OCI-M1 (cell line): ENCODE data around the gene LRRC45.

Source experiments
- DNase-seq: peaks from one replicate; lab custom pipeline; 2025; lab: John Stamatoyannopoulos, UW

The LRRC45 gene

DNA sequence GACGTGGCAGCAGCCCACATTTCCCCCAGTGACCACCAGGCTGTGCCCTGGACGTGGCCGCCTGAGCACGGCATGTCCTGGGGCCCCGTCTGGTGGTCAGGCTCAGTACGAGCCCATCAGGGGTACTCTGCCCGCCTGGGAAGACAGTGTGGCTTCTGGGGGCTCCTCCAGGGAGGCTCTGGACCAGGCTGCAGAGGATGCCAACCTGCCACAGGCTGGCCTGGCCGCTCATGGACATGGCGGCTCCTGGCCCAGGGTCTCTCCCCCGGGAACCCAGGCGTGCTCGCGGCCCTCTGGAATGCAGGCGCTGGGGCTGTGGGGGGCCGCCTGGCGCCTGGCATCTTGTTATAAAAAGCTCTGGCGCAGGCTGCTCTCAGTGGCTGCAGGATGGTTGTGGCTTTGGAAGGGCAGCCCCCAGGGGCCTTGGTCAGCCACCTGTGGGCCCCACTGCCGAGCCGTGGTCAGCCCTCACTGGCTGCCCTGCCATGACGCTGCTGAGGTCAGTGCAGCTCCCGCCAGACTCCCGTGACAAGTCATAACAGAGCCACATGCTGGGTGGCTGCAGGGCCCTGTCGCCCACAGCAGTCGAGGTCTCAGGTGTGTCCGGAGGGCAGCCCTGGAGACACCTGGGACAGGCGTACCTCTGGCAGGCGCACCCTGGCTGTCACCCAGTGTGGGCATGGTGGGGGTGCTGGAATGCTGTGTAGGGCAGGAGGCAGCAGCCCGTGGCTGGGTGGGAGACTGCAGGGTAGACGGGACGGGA is 15.4 kb upstream of the LRRC45 start:
- DNase-seq: no peak

DNA sequence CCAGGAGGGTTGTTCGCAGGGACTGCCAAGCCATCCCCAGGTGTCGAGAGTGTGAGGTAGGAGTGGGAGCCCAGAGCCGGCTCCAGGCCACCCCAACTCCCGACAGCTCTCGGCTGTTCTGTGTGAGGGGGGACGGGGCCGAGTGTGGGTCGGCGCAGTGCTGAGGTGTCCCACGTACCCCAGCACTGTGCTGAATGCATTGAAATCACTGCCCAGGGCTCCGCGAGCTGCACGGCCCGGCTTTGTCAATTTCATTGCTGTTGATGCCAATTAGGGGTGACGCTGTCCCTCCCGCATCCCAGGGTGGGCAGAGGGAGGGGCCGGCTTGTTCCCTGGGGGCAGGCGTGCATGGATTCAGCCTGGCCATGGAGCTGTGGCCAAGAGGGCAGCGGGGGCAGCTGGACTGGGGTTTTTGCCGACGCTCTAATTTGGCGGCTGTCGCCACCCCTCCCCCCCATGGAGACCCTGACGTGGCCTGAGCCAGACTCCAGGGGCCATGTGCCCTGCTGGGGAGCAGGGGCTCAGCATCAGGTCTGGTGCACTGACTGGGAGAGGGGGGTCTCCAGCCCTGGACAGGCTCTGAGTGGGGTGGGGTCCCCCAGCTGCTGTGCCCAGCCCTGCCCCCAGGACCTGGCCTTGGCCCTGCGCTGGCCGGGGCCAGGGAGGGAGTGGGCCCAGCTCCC is 14.7 kb upstream of the LRRC45 start:
- DNase-seq: no peak

DNA sequence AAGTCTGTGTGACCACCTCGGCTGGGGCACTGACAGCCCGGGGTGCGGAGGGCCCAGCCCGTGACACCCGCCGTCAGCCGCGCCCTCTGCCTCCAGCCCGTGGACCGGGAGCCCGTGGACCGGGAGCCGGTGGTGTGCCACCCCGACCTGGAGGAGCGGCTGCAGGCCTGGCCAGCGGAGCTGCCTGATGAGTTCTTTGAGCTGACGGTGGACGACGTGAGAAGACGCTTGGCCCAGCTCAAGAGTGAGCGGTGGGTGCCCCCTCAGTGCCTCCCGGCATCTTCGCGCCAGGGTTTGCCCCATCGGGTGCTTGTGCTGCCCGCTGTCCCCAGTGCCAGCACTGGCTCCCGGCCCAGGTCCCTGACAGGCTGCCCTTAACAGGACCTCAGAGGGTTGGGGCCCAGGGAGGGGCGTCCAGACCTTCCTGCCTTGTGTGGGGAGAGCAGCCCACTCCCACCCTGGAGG is 14.1 kb upstream of the LRRC45 start:
- DNase-seq: no peak

DNA sequence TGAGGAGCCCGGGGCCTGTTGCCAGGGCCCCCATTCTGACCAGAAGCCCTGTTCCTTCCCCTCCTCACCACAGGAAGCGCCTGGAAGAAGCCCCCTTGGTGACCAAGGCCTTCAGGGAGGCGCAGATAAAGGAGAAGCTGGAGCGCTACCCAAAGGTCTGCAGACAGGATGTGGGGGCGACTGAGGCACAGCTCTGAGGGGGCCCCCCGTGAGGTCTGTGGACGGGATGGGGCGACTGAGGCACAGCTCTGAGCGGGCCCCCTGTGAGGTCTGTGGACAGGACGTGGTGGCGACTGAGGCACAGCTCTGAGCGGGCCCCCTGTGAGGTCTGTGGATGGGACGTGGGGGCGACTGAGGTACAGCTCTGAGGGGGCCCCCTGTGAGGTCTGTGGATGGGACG is 13.7 kb upstream of the LRRC45 start:
- DNase-seq: no peak

DNA sequence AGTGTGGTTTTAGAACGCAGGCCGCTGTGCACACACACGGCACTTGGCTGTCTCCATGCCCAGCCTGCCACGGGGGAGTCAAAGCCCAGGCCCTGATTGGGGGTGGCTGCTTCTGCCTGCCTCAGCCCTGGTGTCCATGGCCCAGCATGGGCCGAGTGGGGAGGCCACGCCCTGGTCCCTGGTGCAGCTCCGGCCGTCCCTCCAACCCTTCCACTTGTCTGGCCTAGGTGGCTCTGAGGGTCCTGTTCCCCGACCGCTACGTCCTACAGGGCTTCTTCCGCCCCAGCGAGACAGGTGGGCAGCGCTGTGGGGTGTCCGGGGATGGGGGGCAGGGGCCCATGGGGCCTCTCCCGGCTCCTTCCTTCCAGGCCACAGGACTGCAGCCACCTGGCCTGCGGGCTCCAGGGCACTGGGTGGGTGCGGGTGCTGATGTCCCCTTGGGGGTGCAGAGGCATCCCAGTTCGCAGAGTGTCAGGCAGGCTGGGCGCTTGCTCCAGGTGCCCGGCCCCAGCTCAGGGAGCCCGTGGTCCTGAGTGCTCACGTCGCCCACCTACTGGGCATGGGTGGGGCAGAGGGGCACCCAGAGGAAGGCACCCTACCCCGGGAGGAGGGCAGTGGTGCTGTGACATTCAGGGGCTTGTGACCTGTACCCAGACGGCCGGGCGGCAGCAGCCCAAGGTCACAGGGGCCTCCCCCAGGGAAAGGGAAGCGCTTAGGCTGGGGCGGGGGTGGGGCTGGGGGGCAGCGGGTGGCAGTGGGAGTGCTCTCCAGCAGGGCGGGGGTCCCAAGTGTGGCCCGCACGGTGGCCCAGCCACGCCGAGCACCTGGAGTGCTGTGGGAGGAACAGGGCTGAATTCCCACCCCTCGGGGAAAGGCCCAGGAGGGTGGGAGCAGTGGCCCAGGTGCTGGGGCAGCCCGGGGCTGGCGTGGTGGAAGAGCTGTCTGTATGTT is 12.3 kb upstream of the LRRC45 start:
- DNase-seq: no peak

DNA sequence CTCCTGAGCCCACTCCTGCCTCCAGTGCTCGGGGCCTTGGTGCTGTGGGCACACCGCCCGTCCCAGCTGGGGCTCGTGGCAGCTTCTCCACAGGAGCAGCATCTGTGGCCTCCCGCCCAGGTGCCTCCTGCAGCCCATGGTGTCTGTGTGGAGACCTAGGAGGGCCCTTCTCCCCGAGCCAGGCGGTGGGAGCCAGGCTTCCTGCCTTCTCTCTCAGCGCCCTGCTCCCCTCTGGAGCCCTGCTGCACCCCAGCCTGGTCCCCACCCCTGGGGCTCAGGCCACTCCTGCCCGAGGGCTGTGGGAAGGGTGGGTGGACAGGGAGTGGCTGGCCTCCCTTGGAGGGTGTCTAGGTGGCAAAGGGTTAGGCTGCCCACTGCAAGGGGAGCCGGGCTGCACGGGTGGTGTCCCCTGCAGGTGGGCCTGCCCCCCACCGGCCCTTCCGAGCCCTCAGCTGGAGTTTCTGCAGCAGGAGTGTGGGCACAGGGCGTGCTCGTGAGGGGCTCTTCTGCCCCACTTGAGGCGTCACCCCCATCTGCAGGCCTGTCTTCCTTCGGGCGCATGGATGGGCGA is 11.4 kb upstream of the LRRC45 start:
- no peak for DNase-seq

DNA sequence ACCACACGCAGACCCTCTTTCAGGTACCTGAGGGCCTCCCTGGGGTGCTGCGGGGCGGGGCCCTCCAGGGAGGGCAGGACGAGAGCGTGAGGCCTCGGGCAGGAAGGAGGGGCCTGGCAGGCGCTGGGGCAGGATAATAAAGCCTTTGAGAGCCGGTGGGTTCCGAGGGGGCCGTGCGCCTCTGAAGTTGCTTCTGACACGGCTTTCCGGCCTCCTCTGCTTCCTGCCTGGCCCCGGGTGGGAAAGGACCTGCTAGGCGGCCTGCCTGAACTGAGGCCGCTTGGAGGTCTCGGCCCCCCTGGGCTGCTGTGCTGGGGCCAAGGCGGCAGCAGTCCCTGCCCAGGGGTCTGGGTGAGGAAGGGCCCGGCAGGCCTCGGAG is 10.9 kb upstream of the LRRC45 start:
- no peak for DNase-seq

DNA sequence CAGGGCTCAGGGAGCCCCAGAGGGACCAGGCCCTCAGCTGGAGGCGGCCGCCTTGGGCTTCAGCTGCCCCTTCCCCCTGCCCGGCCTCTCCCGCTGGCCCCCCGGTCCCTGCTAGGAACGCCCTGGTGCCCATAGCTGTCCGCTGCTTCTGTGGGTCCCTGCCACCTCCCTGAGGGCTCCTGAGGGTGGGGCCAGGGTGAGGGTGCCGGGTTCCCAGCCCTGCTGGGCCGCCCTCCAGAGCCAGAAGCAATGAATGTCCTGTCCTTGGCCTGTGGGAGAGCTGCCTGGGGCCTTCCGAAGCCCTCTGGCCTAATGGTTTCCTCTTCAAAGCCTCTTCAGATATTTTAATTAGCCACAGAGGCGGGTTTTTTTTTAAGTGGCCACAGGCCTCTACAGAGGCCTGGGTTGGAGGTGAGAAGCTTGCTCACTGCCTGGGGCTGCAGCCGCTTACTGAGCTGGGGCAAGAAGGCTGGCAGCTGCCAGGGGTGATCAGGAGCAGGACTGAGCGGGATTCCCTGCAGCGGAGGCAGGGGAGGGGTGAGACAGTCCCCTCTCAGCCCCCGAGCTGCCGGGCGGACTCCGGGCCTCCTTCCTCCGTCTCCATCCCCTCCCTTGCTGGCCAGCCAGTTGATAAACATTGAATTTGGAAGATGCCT is 10.3 kb upstream of the LRRC45 start:
- no peak for DNase-seq

DNA sequence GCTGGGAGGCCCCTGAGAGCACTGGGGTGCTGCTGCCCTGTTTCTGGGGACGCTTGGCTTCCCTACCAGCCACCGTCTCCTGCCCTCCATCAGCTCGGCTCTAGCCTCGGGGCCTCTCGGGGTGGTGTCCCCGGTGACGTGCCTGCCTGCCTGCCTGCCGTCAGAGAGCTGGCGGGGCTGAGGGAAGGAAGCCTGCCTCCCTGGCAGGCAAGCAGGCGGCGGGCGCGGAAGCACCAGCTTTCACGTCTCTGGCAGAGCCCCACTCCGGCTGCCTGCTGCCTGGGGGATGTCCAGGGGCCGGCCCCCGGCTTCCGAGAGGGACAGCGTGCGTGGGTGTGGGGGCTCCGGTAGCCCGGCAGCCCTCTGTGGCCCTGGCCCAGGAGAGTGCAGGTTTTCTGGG is 9.8 kb upstream of the LRRC45 start:
- no peak for DNase-seq

DNA sequence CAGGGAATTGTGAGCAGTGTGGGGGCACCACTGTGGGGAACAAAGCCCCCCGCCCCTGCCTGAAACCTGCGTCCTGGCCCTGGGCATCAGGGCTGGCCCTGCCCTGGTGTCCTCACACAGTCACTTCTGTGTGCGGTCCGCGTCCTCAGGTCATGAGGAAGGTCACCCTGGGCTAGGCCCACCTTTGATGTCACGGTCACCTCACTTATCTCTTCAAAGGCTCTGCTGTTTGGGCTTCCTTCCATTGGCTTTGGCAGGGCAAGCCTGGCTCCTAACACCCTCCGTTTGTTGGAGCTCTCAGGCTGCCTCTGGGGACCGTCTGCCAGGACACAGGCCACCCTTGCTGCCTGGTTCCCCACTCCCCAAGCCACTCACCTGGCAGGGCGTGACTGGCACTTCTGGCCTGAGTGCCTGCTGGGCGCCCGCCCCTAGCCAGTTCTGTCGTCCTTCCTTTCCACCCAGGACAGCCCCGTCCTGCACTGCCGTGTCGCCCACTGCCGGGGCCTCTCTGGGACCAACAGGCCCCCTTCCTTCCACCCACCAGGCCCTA is 9.3 kb upstream of the LRRC45 start:
- no peak for DNase-seq

DNA sequence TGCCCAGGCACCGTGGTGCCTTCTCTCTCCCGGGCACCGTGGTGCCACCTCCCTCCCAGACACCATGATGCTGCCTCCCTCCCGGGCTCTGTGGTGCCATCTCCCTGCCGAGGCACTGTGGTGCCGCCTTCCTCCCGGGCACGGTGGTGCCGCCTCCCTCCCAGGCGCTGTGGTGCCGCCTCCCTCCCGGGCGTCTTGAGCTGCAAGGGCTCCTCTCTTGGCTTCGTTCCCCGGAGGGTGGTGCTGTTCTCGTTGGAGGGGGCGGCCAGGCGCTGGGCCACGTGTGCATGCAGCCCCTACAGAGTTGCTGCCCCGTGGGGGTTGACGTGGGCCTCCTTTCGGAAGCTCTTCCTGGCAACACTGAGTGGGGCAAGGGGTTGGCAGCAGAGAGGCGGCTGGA is 8.7 kb upstream of the LRRC45 start:
- no peak for DNase-seq

DNA sequence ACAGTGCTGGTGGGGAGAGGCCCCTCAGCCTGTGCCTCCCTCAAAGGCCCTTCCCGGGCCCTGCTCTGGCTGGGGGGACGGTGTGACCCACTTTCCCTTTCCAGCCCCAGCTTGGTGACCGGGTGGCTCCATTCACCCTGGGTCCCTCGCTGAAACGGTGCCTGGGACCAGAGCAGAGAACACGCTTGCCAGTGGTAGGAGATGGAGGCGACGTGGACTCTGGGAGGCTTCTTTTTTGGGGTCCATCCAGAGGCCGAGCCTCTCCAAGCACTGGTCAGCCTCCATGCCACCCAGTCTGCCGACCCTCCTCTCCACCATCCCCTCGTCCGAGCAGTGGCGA is 8.2 kb upstream of the LRRC45 start:
- no peak for DNase-seq

DNA sequence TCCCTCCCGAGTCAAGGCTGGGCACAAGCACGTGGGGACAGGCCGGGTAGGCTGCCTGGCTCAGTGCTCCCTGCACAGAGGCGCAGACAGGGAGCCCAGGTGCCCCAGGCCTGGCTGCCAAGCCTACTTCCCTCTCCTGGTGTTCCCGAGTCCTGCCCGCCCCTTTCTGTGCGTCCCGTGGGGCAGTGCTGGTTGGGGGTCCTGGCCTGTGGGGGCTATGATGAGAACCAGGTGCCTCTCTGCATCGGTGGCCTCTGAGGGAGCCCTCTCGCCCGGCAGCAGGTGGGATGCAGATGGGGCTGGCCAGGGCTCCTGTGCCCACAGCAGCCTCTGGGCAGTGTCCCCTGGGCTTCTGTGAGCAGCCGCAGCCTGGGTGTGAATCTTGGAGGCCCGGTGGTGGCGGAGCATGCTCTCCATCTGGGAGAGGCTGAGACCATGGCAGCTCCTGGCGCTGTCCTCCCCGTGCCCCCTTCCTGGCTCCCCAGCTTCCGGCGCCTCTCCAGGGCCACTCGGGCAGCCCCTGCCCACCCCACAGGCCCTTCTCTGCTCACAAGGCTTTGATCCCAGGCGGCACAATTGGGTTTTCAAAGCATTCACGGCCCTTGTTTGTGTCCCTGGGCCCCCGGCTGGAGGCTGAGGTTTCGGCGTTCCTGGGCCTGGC is 7.7 kb upstream of the LRRC45 start:
- no peak for DNase-seq

DNA sequence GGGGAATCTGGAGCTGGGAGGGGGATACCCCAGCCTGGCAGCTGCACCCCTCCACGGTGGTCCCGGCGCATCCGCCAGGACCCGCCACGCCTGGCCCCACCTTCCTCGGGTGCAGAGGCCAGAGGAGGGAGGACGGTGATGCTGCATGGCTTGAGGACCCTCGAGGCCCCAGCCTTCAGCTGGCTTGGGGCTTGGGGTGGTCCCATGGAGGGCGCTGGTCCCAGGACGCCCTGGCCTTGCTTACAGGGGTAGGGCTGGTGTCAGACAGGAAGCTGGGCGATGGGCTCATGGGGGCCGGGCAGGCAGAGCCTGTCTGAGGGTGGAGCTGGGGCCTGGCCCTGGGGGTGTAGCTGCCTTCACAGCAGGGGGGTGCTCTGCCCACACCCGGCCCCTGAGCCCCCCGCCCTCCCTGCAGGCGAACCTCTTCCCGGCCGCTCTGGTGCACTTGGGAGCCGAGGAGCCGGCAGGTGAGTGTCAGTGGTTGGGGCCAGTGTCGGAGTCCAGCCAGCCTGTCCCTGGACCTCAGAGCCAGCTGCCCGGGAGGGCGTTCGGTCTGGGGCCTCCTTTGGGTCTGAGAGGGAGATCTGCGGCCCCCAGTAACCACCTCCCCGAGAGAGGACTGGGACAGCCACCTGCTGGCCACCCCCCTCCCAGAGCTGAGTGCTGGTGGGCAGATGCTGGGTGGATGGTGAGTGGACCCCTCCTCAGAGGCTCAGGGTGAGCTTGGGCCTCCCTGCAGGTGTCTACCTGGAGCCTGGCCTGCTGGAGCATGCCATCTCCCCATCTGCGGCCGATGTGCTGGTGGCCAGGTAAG is 6.8 kb upstream of the LRRC45 start:
- no peak for DNase-seq

DNA sequence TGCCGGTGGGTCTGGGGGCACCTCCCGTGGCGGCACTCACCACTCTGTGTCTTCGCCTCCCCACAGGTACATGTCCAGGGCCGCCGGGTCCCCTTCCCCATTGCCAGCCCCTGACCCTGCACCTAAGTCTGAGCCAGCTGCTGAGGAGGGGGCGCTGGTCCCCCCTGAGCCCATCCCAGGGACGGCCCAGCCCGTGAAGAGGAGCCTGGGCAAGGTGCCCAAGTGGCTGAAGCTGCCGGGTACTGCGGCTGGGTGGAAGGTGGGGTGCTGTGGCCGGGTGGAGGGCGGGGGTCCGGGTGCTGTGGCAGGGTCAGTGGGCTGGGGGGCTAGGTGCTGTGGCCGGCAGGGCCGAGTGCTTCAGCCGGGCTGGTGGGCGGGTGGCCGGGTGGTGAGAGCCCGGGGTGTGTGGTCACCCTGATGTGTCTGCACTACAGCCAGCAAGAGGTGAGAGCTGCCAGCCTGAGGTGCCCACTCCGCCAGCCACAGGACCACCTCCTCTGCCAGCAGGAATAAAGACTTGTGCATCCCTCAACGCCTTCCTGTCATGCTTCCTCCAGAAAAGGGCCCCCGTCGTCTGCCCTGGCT is 6.1 kb upstream of the LRRC45 start:
- DNase-seq: no peak

DNA sequence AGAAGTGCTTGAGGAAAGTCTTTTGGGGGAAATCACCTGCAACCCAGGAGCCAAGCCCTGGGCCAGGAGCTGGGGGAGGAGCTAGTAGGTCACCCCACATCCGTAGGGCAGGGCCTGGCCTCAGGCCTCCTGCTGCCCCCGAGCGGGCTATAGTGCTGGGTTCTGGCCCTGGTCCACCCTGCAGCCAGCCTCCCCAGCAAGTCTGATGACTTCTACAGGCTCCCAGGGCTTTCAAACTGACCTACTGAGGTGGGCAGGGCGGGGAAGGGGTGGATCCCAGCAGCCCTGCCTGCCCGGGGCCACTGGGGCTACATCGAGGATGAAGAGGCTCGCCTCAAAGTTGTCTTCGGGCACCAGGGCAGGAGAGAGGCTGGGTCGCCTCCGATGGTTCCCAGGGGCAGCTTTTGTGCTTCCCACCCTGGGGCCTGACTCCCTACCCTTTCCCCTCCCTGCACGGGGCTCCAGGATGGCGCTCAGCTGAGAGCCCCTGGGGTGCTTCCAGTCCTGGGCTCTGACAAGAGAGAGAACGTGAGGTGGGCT is 5.4 kb upstream of the LRRC45 start:
- no peak for DNase-seq

DNA sequence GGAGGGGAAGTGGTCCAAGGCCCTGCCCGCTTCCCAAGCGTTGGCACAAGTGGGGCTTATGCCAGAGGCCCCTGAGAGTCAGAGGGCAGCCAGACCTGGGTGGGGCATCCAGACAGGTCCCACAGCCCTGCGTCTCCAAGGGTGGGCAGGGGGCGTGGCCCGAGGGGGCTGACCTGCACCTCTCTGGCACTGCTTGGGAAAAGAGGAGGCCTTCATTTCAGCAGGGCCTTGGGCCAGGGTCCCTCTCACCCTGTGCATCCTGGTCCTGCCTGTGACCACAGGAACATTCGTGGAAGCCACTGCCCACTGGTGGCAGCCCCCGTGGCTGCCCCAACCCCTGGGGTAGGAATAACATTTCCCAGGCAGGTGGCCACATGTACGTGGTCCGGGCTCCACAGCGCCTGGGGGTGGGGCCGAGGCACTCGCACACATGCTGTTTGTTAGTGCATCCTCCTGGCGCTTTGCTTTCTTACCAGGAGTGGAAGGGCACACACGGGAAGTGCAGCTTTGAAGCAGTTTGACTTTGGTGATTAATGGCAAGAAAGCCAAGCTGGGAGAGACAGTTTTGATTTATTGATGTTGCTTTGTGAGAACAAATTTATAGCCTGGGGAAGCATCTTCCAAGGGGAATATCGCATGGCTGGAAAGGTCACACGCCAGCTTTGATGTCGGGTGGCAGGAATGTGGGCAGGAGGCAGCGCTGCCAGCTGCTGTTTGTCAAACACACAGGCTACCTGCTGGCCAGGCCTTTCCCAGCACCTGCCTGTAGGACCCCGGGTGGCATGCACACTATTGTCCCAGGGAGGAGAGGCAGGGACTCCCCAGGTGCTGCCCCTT is 4.7 kb upstream of the LRRC45 start:
- DNase-seq: no peak

DNA sequence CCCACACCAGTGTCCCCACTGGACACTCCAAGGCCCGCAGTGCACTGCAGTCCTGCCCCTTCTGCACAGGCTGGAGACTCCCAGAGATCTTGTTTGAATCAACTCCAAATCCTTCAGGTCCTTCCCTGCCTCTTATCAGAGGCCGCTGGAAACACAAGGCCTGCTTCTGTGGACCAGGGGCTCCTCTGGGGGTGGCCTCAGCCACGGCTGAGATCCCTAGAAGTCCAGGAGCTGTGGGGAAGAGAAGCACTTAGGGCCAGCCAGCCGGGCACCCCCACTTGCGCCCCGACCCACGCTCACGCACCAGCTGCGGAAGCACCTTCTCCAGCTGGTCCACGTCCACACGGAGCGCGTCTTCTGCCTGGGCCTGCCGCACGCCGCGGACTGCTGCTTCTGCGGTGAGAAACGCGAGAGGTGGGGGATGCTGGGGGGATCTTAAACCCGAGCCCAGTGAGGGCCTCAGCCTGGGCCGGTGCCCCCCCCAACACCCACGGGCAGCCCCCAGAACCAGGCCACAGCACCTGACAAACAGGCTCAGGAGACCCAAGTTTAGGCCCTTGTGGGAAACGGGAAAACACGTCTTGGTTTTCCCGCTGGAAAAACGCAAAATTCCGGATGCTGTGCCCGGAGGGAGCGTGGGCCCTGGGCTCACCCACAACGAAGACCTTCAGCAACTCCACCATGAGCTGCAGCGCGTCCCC is 4.0 kb upstream of the LRRC45 start:
- no peak for DNase-seq
